GM12865 (cell line): ENCODE results near the gene S100A1.

Experiments used
- DNase-seq: peaks from one replicate; pipeline ENCODE4 v3.0.0; 2010; ENCODE audit warnings: low read depth
- H3K4me3 ChIP-seq: 2 replicates; pipeline ENCODE4 v1.5.1; 2011; ENCODE audit warnings: mild to moderate bottlenecking, low read depth, low read length, control low read depth
- CTCF ChIP-seq: IDR thresholded peaks from 2 replicates; pipeline ENCODE4 v1.5.1; 2011; ENCODE audit warnings: low read length, control low read depth, low read depth, inconsistent platforms; ENCODE audit not compliant: insufficient read depth; ENCODE audit errors: missing control alignments

Gene S100A1

DNA sequence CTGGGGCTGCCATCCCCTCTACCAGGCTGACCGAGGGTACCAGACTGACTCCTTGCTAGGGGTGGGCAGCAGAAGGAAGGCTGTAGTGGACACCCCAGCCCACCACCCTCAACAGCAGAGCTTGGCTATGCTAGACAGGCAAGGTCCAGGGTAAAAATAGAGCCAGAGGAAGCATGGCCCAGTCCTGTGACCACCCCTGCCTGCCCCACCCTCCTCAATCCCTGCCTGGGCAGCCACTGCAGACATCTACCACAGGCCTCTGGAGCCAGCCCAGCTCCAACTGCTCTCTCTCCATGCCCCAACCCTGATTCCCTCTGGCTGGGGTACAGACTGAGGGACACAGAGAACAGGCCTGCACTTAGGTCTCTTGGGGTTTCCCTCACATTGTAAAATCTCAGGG lies 1.7 kb downstream of the S100A1 start:
- no peak overlapping the region for H3K4me3 ChIP-seq
- TF ChIP-seq CTCF: no peak
- DNase-seq: no peak

DNA sequence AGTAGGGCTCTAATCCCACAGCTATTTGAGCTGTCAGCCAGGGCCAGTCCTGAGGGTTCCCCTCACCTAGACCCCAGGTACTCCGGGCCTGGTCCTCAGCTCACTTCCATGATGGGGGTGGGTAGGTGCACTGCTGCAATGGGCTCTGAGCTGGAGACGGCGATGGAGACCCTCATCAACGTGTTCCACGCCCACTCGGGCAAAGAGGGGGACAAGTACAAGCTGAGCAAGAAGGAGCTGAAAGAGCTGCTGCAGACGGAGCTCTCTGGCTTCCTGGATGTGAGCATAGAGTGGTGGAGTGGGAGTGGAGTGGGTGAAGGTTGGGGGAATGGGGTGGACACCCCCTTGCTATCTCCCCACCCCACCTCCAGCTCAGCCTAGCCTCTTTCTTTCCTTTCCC lies 2.1 kb downstream of the S100A1 start:
- DNase-seq: no peak
- H3K4me3 ChIP-seq: no peak overlapping the region
- no peak for TF ChIP-seq CTCF

GRCh38 chr1:153631047-153632022 lies 3.1 kb downstream of the S100A1 start:
- DNase-seq: no peak
- TF ChIP-seq CTCF: no peak
- H3K4me3 ChIP-seq: no peak overlapping the region

GRCh38 chr1:153633161-153633753 lies 5.0 kb downstream of the S100A1 start:
- peak overlapping the region; percentile 43 for H3K4me3 ChIP-seq
- DNase-seq: no peak
- TF ChIP-seq CTCF: no peak

DNA sequence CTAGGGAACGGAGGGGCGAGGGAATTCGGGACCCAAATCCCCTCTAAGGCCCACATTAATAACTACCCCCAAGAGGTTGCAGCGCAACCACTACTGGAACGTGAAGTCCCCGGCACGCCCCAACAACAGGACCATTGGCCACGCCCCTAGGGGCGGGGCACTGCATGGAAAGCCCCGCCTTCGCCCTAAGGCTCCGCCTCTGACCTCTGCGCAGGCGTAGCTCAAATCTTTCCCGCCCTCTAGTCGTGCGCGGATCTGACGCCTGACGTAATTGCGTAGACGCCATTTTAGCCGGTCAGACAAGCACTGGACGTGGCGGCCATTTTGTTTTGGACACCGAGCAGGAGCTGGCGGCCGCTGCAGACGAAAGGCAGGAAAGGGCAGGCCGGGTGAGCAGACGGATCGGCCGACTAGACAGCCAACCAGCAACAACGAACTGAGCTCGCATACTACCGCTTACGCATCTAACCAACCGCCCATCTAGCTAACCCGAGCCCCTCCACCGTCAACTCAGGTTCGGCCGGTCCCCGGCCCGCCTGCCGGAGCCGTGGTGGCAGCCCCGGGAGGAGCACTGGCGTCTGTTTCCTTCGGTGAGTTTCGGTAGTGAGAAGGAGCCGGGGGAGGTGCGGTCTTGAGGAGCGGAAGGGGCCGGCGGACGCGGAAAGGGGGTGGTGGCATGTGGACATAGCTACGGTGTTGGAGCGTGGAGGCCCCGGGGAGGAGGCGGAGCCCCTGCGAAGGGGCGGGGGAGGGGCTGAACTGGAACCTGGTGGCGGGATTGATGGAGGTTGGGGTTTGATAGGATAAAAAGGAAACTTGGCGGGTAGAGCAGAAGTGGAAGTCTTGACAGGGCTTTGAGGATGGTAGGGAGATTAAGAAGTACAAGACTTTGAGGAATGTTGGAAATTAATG lies 5.8 kb downstream of the S100A1 start, which contains the start of gene CHTOP:
TSS of gene CHTOP (plus strand) at position 313 of the 912 bp plus-strand sequence. CDS start 2,523 bp downstream, outside the sequence.
- peak; percentile 99 for DNase-seq
- TF ChIP-seq CTCF: no peak
- H3K4me3 ChIP-seq: peak within 1 kb of the TSS; percentile 70

- DNase-seq: no peak
- TF ChIP-seq CTCF: no peak
- peak overlapping the region; percentile 70 for H3K4me3 ChIP-seq
Measured at GRCh38 chr1:153635872-153636271, 7.6 kb downstream of the S100A1 start.
